HG03457 (cell line): ENCODE measurements around the gene NUMB.
"Not testable (repeated sequence)": the region's sequence is repeated elsewhere in the genome, so short reads cannot be mapped to it uniquely, and the experiment has no call there.

Experiments used
- ATAC-seq: cut with Tn5 transposase; IDR thresholded peaks from one replicate; pipeline ENCODE4 v1.9.1; 2021; ENCODE audit warnings: moderate number of reproducible peaks; ENCODE audit not compliant: unreplicated experiment

Gene NUMB

DNA sequence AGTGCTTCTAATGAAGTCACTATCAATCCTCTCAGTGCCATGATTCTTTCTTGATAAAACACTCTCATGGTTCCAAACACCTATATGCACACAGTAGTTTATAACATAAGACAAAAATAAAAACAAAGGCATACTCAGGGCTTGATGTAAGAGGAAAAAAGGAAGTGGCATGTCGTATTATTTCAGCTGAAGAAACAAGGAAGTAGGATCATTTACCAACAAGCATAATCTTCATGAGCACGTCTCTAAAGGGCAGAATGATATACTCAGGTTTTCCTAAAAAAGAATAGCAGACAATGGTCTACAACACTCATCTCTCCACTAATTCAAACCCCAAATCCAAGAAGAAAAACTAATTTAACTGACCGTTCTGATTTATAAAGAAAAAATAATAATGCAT lies 33.9 kb downstream of the NUMB start:
- no peak for ATAC-seq

DNA sequence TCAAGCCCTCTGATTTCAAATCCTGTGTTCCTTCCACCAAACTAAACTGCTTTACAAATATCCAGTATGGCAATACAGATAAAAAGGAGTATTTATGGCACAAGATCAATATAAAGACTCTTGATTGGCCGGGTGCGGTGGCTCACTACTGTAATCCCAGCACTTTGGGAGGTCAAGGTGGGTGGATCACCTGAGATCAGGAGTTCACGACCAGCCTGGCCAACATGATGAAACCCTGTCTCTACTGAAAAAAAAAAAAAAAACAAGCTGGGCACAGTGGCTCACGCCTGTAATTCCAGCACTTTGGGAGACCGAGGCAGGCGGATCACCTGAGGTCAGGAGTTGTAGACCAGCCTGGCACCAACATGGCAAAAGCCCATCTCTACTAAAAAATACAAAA lies 35.3 kb downstream of the NUMB start:
- ATAC-seq, result not testable (repeated sequence)

DNA sequence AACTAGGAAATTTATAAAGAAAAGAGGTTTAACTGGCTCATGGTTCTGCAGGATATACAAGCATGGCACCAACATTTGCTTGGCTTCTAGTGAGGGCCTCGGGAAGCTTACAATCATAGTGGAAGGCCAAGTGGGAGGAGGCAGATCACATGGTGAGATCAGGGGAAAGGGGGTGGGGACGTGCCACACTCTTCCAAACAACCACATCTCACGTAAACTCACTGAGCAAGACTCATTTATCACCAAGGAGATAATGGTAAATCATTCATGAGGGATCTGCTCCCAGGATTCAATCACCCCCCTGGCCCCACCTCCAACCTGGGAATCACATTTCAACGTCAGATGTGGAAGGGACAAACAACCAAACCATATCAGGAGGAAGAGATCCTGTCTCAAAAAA lies 35.8 kb downstream of the NUMB start:
- no peak for ATAC-seq

DNA sequence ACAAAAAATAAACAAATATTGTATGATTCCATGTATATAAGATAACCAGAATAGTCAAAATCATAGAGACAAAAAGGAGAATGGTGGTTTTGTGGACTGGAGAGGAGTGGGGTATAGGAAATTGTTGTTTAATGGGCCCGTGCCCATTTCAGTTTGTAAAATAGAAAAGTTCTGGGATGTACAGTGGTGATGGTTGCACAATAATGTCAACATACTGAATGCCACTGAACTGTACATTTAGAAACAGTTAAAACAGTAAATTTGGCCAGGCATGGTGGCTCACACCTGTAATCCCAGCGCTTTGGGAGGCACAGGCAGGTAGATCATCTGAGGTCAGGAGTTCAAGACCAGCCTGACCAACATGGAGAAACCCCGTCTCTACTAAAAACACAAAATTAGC lies 40.1 kb downstream of the NUMB start:
- no peak for ATAC-seq

DNA sequence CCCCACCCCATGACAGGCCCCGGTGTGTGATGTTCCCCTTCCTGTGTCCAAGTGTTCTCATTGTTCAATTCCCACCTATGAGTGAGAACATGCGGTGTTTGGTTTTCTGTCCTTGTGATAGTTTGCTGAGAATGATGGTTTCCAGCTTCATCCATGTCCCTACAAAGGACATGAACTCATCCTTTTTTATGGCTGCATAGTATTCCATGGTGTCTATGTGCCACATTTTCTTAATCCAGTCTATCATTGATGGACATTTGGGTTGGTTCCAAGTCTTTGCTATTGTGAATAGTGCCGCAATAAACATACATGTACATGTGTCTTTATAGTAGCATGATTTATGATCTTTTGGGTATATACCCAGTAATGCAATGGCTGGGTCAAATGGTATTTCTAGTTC lies 52.1 kb downstream of the NUMB start:
- not testable (repeated sequence) for ATAC-seq

DNA sequence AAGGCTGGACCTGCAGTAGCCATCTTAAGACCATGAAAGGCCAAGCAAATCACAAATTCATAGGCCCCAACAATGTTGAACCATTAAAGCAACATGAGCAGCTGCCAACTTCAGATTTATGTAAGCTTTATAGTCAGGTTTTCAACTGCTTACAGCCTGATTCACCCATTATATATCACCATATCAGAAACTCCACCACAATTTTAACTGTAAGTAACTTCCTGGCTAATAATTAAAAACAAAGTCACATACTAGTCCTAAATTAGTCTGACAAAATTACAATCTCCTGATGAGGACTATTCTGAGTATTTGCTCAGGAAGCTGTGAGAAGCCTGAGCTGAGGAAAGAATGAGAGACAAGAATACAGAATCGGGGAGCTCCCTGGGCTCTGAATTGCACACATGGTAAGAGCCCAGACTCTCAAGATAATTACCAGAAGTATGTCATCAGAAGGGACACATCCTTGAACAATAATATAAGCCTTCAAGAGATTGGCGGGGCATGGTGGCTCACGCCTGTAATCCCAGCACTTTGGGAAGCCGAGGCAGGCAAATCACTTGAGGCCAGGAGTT lies 55.1 kb downstream of the NUMB start:
- no peak for ATAC-seq

DNA sequence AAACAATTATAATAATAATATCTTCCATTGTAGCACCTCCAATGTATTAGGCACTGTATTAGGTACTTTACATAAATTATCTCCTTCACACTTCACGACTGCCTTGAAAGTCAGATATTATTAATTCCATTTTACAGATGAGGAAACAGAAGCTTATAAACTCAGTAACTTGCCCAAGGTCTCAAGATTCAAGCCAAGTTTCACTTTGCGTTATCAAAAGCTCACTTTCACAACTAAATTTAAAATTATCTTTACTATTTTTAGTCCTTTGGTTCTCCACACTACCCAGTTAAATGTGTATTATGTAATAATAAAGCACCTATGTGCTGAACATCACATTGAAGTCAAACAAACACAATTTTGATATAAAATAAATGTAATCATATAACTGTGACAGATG lies 55.8 kb downstream of the NUMB start:
- no peak for ATAC-seq

DNA sequence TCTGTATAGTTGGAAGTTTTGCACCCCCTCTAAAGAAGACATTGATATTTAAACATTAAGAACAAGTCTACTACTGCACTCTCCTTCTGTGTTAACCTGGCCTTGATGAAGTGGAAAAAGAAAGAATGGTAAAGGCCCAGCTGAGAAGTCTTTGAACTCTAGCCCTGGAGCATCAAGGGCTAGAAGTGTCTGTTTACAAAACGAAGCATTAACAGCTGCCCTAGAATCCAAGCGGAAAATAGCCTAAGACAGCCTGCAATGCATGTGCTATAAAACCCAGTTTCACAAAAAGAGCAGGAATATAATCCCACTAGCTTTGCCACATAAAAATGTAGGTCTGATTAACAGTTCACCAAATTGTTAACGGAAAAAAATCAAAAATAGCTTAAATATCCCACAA lies 60.5 kb downstream of the NUMB start:
- no peak for ATAC-seq

DNA sequence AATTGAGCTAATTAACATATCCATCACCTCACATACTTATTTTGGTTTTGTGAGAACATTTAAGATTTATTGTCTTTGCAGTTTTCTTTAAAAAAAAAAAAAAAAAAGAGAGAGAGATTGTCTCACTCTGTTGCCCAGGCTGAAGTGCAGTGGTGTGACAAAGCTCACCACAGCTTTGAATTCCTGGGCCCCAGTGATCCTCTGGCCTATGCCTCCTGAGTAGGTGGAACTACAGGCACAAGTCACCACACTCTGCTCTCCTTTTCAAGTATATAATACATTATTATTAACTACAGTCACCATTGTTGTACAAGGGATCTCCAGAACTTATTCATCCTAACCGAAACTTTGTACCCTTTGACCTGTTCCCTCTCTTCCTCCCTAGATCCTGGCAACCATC lies 64.0 kb downstream of the NUMB start:
- no peak for ATAC-seq

DNA sequence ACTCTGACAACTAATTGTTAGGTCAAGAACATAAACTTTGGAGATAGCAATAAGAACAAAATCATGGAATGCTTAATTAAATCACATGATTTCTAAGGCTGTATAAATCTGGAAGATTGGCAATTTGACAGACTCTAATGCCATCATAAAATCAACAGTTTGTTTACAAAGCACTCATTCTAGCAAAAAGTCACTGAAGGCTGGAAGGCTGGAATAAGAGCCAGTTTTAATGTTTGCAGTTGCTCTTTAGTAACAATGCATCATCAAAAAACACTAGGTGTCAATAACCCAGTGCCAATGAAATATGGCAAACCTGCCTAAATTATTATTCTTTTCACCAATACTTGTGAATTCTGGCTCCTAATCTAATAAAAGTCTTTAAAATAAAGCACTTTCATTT lies 65.0 kb downstream of the NUMB start:
- ATAC-seq, result no peak

DNA sequence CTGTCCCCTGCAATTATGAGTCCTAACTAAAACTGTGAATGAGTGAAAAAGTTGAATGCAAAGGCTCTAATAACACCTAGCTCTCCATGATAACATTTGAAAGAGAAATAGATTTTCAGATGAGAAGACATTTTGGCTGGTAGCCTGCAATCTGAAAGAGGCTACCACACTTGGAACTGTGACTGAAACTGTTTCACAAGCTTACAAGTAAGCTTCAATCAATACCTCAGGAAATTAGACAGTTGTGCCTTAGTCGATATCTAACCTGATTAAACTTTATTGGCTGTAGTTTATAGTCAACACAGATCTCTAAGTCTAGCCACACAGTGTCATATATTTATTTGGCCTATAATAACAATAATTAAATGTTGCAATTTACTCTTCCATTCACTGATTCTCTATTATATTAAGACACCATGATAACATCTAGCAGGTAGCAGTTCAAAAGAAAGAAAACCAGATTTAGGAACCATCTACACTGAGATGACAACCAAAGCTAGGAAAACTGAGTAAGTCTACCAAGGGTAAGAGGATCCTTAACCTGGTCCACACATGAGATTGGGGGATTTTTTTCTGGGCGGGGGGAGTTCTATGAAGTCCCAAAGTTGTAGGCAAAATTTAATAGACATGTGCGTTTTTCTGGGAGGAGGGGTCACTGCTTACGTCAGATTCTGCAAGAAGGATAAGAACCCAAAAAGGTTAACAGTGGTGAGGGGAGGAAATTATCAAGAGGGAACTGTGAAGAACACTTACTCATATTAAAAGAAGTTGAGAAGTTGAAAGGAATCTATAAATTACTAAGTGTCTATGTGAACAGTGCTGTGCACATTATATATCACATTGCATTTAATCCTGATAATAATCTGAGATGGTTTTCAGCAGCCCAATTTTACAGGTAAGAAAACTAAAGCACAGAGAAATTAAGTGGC lies 65.8 kb downstream of the NUMB start:
- ATAC-seq, result no peak

DNA sequence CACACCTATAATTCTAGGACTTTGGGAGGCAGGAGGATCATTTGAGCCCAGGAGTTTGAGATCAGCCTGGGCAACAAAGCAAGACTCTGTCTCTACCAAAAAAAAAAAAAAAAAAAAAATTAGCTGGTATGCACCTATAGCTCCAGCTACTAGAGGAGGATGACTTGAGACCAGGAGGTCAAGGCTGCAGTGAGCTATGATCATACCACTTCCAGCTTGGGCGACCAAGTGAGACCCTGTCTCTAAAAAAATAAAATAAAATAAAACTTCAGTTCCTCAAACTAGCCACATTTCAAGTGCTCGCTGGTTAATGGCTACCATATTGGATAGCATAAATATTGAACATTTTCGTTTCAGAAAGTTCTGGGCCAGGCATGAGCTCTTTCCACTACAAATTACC lies 70.5 kb downstream of the NUMB start:
- not testable (repeated sequence) for ATAC-seq

DNA sequence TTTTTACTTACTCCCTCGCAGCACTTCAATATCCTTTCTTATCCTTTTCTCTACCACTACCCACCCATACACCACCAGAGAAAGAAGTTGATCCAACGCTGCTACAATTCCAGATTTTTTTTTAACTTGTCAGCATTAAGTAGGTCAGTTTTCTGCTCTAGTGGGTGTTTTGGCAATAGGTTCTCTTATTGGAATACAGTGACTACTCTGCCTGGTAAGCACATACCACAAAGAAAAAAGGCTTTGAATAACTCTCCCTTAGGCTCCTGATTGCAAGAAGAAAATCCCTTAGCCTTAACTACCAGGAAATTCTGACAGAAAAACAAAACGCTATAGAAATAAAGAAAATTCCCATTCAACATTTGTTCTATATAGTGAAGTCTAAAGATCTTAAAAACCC lies 72.0 kb downstream of the NUMB start:
- ATAC-seq, result no peak

DNA sequence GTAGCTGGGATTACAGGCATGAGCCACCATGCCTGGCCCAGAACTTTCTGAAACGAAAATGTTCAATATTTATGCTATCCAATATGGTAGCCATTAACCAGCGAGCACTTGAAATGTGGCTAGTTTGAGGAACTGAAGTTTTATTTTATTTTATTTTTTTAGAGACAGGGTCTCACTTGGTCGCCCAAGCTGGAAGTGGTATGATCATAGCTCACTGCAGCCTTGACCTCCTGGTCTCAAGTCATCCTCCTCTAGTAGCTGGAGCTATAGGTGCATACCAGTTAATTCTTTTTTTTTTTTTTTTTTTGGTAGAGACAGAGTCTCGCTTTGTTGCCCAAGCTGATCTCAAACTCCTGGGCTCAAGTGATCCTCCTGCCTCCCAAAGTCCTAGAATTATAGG lies 73.3 kb downstream of the NUMB start:
- not testable (repeated sequence) for ATAC-seq

DNA sequence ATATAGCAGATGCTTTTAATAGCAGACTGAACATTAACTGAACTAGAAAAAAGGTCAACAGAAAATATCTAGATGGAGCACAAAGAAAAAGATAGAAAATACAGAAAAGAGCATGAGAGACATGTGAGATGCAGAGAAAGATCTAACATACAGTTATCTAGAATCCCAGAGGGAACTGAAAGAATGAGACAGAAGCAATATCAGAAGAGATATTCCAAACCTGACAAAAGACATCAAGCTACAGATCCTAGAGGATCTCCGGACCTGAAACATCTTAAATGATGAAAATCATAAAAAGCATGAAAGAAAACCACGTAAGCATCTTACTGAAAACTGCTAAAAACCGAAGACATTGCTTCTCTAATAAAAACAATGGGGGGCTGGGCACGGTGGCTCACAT lies 75.0 kb downstream of the NUMB start:
- ATAC-seq, result no peak

DNA sequence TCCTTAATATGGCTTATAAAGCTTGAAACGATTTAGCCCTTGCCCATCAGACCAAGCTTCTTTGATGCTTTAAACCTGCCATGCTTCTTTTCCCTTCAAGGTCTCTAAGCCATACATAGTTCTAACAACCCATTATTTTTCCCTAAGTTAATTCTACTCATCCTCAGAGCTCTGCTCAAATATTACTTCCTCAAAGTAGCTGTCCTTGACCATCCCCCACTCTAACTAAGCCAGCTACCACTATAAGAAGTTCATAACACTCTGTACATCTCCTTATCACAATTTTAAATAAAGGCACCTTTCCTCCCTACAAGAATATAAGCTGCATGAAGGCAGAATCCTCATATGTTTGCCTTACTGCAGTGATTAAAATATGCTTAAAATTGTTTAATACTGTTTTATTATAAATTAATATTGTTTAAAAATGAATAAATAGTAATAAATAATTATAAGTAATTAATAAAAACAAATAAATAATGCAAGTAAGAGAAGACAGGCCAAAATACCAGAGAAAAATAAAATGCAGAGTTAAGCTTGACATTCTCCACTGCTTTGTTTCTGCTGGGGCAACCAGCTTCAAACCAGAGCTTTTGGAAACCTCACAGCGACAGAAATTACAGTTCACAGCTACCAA lies 76.8 kb downstream of the NUMB start:
- ATAC-seq, result no peak

DNA sequence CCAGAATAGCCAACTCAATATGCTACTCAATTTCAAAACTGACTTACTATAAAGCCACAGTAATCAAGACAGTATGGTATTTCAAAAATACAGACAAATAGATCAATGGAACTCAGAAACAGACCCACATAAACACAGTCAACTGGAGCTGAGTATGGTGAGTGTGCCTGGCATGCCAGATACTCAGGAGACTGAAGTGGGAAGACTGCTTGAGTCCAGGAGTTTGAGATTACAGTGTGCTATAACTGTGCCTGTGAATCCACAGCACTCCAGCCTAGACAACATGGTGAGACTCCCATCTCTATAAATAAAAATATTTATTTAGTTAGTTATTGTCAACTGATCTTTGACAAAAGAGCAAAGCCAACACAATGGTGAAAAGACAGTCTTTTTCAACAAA lies 81.8 kb downstream of the NUMB start:
- no peak for ATAC-seq

DNA sequence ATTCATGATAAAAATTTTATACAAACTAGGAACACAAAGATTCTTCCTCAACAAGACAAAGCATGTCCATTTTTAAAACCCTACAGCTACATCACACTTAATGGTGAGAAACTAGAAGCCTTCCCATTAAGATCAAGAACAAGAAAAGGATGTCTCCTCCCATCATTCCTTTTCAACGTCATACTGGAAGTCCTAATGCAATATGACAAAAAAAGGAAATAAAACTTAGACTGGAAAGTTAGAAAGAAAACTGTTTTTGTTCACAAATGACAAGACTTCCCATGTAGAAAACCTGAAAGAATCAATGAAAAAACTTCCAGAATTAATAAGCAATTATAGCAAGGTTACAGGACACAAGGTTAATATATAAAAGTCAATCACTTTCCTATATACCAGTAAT lies 82.5 kb downstream of the NUMB start:
- no peak for ATAC-seq

DNA sequence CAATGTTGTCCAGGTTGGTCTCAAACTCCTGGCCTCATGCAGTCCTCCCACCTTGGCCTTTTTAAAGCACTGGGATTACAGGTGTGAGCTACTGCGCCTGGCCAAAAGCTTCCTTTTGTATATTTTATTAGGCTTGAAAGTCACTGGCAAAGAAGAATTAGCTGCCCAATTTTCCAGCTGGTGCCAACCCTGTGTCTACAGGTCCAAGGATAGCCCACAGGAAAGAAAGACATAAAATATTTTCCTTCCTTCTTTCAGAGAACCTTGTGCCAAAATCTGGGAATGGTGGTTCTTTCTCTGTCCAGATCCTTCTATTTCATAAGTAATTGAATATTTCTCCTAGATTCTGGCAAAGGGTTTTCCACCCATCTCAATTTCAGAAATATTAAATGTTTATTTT lies 84.1 kb downstream of the NUMB start:
- no peak for ATAC-seq

DNA sequence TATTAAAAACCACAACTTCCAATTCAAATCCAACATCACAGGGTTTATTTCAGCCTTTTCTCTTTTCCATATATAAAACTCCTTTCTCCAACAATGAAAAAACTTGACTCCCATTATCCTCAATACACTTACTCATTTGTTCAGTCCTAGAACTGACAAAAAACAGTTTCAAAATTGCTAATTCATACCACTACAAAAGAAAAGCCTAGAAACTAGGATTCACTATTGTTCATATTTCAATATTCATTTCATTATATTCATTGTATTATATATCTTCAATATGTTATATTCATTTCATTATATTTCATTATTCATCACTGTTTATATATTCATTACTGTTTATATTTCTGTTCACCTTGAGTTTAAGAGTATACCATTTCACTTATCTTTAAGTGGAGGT lies 85.8 kb downstream of the NUMB start:
- ATAC-seq, result no peak

DNA sequence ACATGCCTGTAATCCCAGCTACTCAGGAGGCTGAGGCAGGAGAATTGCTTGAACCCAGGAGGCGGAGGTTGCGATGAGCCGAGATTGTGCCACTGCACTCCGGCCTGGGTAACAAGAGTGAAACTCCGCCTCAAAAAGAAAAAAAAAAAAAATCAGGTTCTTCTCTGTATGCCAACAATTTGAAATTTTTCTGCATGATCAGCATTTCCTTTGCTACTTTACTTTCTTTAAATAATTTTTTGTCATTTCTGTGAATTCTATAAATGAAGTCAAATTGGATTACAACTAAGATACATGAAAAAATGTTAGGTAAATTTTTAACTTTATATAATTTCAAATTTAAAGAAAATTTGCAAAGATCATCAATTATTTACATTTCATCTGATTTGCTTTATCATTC lies 87.8 kb downstream of the NUMB start:
- no peak for ATAC-seq

DNA sequence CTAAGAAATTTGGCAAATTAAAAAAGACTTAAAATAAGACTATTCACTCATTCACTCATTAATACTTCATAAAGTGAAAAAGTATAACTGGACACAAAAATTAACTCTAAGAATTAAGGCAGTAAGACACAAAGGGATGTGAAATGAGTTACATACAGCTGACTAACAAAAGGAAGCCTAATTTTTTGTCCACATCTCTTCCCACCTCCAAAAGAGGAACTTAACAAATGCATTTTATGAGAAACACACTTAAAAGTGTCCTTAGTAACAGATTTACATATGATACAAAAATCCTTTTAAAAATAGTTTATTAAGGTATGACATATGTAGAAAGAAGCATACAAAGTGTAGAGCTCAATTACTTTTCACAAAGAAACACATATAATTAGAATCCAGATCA lies 88.9 kb downstream of the NUMB start:
- ATAC-seq, result no peak
